GM19351 (cell line): Measurements from ENCODE around the gene TSHZ3.

Source experiments
- ATAC-seq: cut with Tn5 transposase; IDR thresholded peaks from one replicate; pipeline ENCODE4 v1.9.1; 2021; ENCODE audit warnings: mild to moderate bottlenecking, moderate library complexity; ENCODE audit not compliant: unreplicated experiment

Gene TSHZ3

DNA sequence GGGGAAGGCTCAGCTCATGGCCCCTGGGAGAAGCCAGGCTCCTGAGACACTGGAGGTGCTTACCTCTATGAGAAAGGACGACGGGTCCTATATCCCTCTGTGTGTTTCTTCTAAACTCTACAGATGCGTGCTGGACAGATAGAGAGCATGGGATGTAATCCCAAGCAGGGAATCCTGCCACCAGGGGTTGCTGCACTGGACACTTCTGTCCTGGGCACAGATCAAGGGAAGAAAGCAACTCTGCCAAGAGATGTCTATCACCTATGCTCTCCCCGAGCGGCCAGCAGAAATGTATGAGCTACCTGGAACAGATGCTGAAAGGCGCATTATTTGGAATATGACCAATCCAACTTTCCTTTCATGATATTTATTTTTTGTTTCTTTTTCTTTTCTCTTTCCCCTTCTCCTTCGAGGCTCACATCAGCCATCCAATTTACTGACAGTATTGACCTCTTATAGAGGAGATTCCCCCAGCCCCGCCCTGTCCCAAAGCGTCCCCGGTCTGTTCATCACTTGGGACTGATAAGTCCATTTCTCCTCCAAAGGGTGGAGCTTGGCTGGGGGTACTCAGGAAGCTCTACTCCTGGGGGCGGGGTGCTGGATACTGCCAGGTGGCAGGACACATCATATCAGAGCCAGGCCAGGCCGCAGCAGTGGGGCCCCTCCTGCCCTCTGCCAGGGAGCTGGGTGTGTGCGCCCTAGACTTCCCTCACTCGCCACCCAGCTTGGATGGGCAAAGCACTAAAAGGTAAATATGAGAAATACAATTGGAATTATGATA, 34.2 kb downstream of the TSHZ3 start:
- no peak for ATAC-seq

DNA sequence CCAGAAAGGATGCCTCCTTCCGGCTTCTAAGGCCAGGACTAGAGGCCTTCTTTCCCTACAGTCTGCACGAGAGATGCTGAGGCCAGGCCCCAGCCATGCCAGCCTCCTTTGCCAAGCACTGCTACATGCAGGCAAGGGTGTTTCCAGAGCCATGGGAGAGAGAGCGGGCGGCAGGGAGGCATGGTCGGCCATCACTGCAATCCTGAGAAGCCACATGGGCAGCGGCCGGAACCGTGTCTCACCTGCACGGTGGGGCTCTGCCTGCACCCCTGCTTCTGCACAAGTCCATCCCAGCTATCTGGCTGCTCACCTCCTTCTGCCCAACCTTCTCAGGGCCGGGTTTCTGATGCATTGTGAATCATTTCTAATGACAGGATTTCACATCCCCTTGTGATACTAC, 35.1 kb downstream of the TSHZ3 start:
- ATAC-seq: no peak

DNA sequence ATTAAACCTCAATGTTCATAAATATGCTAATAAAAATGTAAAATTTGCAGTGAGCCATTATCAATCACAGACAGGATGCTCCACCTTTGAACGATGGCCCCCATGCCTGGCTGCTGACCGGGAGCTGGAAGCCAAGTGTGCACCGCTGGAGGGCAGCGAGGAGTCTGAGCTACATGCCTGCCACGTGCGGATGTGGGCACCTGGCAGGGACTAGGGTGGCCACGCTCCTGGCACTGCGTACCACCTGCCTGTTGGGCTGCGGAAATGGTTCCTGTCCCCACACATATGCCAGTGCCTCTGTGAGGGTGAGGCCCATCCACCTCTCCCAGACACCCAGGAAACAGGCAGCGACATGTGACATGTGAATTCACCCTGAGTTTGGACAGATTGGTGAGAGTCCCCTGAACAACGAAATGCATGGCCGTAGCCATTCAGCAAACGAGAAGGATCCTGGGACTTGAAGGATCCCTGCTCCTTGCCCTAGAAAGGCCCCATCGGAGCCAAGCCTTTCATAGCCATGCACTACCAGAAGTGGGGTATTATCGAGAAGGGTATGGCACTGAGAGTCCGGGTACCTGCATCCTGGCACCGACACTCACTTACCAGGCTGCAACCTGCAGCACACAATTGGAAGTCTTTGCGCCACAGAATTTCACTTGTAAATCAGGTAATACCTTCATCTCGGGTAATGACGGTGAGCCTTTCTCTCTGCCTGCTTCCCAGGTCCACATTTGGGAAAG, 35.8 kb downstream of the TSHZ3 start:
- ATAC-seq: no peak

DNA sequence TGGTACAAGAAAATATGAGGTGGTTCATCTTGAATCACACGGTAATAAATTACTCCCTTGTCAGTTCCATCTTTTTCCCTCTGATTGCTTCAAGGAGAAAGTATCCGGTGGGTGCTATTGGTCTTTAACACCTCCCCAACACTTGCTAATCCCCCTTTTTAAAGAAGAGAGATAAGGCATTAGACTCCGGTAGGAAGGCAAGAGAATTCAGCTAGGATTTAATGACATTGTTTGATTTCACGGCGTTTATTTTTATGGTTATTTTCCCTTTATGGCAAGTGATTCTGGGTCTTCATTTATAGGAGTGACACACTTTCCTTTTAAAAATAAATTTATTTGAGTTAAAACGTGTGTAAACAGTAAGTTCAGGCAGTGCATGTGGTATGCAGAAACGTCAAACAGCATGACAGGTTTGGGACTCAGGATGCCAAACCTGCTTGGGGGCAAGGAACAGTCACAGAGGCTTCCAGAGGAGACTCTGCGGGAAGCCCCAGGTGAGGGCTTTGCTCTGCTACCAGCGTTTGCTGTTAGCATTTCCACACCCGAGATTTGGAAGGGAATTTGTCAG, 36.5 kb downstream of the TSHZ3 start:
- ATAC-seq: no peak

DNA sequence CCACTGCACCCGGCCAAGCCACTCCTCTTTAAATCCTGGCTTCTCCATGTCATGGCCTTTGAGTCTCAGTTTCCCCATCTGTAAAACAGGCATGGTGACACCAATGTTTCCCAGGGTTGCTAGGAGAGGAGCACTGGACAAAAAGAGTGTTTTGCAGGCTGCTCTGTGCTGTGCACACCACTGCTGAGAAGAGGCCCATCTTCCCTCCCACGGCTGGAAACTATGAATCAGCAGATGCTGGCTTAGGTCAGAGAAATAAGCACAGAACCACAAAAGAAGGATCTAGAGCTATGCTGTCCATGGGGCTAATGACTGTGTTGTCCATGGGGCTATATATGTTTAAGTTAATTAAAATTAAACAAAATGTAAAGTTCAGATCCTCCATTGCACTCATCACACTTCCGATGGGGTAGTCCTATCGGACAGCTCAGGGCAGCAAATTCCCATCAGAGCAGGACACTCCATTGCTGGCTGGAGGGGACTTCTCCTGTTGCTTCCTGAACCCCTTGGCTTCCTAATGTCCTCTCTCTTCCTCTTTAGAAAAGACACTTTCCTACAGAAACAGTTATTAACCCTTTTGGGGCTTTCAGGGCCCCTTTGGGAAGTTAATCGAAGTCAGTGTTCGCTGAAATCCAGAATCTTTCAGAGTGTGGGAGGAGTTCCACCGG, 37.1 kb downstream of the TSHZ3 start:
- no peak for ATAC-seq

DNA sequence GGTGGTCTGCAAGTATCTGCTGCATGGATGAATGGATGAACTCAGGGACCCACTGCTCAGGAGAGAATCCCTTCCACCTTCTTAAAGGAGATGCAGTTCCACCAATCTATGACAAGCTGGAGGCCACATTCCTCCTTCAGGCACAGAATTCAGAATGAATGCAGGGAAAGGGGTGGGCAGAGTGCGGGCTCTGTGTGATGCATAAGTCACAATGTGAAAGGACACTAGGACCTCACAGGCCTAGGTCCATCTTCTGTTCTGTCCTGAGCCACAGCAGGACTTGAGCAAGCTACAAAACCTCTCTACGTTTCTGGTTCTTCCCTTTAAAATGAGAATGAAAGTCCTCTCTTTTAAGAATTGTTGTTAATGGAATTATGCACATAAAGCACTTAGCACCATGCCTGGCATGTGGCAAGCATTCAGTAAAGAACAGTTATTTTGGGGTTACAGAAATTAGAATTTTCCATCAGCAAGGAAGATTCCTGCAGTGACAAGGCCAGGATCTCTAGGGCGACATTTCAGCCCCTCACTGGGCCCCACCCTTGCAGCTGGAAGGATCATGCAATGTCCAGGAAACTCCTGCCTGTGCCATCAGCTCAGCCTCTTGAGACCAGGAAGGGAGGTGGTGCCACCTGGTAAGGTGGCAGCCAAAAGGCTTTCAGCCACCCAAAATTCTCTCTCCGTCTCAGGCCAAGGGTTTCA, 38.7 kb downstream of the TSHZ3 start:
- ATAC-seq: no peak

DNA sequence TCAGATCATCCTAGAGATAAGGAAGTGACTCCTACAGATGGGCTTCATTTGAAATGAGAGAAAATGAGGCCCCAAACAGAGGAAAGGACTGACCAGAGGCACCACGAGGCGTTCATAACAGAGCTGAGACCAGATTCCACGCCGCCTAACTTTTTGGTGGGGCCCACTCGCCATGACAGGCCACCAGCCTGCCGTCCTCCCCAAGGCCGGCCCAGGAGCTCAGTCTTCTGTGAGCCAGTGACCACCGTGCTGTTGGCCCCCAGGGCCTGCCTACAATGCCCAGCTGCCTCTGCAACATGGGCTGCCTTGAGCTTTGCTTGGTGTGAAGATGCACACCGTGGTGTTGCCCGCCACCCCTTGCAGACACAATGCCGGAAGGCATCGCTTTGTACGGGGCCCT, 40.5 kb downstream of the TSHZ3 start:
- ATAC-seq: no peak

DNA sequence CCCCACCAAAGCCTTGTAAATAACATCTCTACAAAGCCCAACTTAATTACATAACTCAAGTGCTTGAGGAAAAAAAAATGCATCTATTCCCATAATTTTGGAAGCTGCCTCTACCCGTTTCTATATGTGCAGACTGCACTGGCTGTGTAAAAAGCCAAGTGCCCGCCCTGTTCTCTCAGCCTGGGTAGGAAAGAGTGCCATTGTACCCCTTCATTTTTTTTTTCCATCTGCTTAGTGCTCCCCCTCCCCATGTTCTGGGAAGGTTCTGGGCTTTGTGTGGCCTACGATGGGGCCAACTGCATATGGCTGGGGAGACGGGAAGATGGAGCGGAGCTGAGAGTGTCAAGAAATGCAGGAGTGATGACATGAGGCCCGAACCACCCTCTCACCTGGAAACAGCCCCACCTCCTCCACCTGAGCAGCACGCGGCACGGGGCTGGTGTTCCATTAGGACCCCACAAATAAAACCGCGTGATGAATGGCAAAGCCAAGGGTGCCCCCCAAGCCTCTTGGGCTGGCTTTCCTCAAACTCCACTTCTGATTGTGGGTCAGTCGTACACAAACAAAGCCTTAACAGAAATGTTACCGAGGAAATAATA, 42.1 kb downstream of the TSHZ3 start:
- no peak for ATAC-seq

DNA sequence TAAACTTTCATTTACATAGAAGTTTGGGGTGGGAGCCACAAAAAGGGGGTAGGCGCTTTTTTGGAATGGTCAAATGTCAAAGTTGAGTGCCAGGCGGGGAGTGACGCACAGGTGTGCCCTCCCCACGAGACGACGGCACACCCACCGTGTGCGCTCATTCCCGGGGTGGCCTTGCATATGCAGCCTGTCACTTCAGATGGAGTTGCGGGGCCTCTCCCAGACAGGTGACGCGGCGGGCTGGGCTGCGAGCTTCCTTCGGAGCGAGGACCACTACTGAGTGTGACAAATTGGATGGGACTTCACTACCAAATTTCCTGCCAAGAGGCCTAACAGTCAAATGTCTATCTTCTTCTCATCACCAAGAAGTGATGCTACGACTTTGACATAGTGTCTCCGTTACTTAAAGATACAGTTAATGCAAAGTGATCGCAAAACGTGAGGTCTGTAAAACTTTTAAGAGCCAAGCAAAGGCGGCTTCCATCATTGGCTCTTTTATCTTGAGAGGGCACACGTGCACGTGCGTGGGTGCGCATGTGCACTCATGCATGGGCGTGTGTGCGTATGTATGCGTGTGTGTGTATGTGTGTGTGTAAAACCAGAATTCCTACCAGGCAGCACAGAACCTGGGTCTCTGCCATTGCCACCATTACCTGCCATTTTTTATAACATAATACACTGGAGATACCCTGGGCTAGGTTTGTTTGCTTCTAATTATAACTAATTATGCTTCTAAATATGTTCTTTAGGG, 43.1 kb downstream of the TSHZ3 start:
- ATAC-seq: no peak

DNA sequence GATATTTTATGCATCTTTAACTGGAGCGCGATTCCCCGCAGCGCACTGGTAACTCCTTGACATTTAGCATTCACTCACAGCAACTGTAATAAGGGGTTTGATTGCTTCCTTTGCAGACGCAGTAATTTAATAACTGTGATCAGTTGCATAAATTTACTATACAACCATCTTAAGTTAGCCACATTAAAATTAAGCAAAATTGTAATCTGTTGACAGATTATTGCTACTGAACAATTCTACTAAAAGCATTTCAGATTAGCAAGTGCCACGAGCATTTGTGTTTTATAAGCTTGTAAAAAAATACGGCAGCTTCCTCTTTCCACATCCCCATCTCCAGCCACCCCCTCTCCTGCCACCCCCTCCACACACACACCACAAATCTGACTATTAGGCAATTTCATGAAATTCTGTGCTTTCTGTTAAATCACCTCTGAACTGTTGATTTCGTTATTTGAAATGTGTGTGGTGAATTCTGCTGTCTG, 44.4 kb downstream of the TSHZ3 start:
- ATAC-seq: no peak

DNA sequence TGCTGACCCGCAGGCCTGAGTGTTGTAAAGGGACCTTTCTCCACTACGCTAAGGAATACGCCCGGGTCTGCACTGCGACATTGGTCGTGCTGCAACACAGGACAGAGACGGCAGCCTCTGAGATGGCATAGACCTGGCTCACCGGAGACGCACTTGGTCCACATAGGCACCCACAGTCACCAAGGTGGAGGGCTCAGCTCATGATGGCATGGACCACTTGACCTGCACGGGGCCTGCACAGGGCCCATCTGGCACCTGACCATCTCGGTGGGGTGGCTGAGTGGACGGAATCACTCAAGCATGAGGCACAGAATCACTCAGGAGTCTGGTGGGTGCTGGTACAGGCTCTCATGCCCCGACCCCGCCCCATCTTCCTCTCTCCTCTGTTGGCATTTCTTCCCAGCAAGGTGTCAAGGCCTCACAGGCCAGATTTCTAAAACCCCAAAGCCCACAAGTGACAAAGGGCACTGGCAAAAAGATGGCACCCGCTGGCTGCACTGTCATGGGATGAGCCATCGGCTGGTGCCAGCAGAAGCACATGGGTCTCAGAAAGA, 45.9 kb downstream of the TSHZ3 start:
- ATAC-seq: no peak

DNA sequence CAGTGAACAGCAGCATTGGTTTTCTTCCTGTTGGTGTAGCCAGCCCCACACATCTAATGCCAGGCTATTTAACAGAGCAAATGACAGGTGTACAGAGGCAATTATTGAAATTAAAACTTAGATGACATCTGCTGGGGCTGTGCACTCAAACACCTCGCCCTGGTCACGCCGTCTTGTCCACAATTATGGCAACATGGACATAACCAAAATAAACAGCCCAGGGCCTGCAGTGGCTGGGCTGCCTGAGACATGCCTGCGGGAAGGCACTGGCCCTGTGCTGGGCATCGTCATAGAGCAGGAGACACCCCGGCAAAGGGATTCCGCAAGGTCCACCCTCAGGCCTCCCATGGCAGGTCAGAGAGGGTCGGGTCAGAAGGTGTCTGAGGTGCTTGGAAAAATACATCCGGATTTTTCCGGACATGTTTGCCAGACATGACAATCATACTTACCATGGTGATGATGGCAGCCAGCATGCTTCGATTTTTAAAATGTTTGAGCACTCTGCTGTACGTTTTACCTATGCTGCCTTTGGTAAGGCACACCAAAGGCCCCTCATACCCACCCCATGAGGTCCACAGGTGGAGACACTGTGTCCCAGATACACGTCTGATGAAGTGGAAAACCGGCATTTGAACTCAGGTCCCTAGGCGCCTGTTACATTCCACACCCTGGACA, 47.8 kb downstream of the TSHZ3 start:
- ATAC-seq: no peak

DNA sequence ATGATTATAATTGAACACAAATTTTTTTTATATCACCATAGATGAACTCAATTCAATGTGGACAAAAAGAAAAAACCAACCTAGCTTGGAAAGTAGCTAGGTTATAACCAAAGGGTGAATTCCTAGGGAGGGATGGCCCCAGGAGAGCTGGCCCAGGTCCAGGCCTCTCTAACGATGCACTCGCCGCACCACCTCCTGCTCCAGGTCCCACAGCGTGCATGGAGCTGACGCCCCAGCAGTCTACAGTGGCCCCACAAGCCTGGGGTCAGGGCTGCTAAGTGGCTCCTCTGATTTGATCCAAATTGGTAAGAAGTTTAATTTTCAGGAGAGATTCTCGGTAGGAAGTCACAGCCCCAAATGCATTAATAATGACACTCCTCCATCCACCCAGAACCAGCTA, 48.8 kb downstream of the TSHZ3 start:
- no peak for ATAC-seq

DNA sequence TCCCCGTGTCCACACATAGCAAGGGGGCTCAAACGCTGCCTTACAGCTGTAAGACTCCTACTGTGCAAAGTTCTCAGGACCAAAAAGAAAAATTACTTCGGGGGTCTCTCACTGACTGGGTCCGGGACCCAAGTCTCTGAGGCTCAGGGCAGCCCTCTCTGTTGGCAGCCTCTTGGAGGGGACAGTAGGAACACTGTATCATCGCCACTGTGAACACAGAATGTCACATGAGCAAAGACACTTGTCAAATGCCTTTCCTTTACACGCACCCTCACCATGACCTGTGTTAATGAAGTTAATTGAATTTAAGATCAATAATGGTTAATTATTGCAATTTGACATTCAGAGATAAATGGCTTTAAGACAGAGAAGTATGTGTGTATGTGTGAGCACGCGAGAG, 49.6 kb downstream of the TSHZ3 start:
- ATAC-seq: no peak

DNA sequence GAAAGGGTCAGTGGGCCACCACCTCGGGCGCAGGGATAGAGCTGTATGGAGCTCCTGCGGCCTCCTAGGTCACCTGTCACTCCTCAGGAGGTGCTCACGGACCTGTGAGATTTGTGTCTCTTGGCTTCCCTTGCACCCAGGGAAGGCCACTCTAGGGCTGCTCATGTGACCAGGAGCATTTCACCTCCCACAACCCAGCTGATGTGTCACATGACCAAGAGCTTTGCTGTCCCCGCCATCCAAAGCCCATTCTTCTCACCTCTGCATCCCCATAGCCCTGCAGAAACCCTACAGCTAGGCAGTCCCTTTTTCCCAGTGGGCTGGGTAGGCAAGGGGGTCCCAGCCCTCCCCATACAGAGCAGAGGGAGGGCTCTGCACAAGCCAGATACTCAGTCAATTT, 51.2 kb downstream of the TSHZ3 start:
- no peak for ATAC-seq

DNA sequence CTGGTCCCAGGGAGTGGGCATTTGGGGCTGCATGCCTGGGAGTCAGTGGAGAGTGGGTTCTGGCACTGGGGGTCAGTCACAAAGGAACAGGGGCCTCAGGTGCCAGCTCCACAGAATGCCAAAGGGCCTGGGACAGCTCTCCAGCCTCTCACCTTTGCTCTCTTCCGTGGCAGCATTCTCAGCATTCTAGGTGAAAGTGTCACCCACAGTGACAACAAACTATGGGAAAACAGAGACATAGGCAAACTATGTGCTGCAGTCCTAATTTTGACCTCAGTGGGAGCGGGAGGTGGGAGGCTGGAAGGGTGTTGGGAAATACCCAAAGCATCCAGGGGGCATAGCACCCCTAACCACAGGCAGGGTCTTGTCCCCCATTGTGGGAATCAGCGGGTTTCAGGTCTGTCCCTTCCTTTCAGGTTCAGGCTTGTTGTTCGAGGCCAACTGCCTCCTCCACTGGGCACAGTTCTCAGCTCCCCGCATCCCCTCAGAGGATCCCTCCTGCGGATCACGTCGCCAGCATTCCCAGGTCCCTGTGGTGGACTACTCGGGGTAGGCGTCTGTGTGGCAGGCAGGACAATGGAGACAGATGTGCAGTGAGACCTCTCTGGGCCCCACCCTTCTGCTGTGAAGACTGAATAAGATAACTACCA, 52.4 kb downstream of the TSHZ3 start:
- no peak for ATAC-seq

DNA sequence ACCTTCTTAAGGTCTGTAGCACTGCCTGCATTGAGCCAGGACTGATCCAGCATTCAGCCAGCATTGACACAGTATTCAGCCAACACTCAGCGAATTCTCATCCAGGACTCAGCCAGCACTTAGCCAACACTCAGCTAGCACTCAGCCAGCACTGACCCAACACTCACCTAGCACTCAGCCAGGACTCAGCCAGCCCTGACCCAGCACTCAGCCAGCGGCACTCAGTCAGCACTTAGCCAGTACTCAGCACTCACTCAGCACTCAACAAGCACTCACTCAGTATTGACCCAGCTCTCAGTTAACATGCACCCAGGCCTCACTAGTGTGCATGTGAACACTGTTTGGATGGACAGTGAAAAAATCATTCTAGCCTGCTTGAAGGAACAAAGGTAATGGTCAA, 55.0 kb downstream of the TSHZ3 start:
- no peak for ATAC-seq

DNA sequence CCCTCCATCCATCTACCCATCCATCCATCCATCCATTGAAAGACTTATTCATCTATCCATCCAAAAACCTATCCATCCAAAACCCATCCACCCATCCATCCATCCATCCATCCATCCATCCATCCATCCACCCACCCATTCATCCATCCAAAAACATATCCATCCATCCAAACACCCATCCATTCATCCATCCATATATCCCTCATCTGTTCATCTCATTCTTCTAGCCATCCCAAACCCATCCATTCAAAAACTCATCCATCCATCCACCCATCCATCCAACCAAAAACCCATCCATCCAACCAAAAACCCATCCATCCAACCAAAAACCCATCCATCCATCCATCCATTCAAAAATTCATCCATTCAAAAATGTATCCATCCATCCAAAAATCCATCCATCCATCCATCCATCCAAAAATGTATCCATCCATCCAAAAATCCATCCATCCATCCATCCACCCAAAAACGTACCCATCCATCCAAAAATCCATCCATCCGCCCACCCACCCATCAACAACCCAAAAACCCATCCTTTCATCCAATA, 56.5 kb downstream of the TSHZ3 start:
- no peak for ATAC-seq
